ENCODE measurements around the gene PRKAB1. TPM values are rescaled to one million over a fixed set of nuclear protein-coding genes. Genes with fewer than 3 reads are reported as not detected.
A peak's percentile ranks its signal among the peaks of the same experiment; 100 is the strongest.

The PRKAB1 gene
- total and polyA plus RNA-seq, 11 donors: 6.5 to 19.1 (median 10.3) TPM

DNA sequence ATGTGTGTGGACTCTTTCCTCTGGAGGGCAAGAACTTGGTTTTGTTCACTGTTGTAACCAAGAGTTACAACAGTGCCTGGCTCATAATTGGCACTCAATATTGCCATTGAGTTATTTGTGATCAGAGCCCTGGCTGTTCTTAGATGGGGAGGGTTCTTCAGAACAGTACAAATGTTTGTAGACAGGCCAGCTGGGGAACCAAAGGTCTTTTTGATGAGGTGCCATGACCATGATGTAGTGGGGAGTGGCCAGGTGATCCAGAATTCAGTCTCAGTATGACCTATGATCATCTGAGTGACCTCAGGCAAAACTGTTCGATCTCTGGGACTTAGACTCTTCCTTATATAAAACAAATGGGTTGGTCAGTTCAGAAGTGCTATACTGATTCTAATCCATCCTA, 3.3 kb upstream of the PRKAB1 start:
- intact Hi-C loops (cut with DNase I): loop anchor here in 7 of 10 donors (5.0 to 10.0 kb wide), 5 partner anchors 53 to 240 kb away; no protein-coding TSS in a partner anchor
- ATAC-seq (no peak), DNase-seq (no peak)
- peaks cover 4 to 32% (median 19%) of the 10 kb centered on the region in 12 donors for H3K4me1 ChIP-seq
- H3K4me3 ChIP-seq: no peak overlapping the region
- no peaks in the 10 kb centered on the region for H3K27me3 ChIP-seq
- no peaks in the 10 kb centered on the region for H3K36me3 ChIP-seq
- WGBS, 4 donors: 86 to 95% (median 90%) methylated on average over 1 of the region's 1 CpG
- no peak for TF ChIP-seq POLR2A (IDR thresholded peaks at IDR 0.05)
- TF ChIP-seq, protein P1, sequence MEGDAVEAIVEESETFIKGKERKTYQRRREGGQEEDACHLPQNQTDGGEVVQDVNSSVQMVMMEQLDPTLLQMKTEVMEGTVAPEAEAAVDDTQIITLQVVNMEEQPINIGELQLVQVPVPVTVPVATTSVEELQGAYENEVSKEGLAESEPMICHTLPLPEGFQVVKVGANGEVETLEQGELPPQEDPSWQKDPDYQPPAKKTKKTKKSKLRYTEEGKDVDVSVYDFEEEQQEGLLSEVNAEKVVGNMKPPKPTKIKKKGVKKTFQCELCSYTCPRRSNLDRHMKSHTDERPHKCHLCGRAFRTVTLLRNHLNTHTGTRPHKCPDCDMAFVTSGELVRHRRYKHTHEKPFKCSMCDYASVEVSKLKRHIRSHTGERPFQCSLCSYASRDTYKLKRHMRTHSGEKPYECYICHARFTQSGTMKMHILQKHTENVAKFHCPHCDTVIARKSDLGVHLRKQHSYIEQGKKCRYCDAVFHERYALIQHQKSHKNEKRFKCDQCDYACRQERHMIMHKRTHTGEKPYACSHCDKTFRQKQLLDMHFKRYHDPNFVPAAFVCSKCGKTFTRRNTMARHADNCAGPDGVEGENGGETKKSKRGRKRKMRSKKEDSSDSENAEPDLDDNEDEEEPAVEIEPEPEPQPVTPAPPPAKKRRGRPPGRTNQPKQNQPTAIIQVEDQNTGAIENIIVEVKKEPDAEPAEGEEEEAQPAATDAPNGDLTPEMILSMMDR (IDR thresholded peaks at IDR 0.05): no peak
- H3K9me3 ChIP-seq: no peaks in the 10 kb centered on the region
- H3K27ac ChIP-seq: no peak overlapping the region

DNA sequence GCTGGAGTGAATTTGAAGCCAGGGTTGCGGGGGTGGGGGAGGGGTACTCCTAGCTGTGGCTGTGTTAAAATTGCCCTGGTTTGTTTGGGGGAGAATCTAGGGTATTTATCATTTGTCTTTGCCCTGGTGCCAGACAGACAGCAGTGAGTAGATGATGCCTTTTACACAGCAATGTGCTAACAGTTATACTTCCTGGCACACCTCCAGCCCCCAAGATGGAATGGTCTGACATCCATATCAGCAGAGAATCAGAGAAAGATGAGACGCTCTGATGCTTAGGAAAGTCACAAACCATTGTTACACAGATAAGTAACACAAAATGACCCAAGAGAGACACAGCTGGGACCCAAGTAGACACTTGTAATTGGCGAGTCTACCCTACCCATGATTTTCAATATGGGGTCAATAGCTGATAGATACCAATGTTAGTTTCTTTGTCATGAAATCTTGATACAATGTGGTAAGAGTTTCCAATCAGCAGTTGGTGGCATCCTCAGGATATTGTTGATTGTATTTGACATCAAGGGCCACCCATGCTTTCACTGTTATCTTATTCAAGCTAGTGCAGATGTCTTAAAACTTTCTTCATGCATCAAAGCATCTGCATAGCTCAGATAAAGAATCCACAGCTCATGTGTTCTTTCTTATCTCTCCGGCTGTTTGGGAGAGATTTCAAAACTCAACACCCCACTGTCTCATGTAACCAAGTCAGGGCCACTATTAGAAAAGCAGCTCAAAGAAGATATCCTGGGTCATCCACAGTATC, 2.6 kb upstream of the PRKAB1 start:
- no peak for ATAC-seq
- intact Hi-C loops (cut with DNase I): loop anchor here in 4 of 10 donors (5.0 to 10.0 kb wide), 5 partner anchors 52 to 239 kb away; no protein-coding TSS in a partner anchor
- H3K27ac ChIP-seq: peak overlapping the region in 1 of 12 donors; percentile 75
- no peak for TF ChIP-seq POLR2A (IDR thresholded peaks at IDR 0.05)
- TF ChIP-seq, protein P1 (IDR thresholded peaks at IDR 0.05): no peak
- peaks cover 0 to 4% (median 0%) of the 10 kb centered on the region in 9 donors for H3K36me3 ChIP-seq
- peaks cover 4 to 37% (median 24%) of the 10 kb centered on the region in 12 donors for H3K4me1 ChIP-seq
- H3K4me3 ChIP-seq: no peak overlapping the region
- DNase-seq: no peak
- H3K9me3 ChIP-seq: no peaks in the 10 kb centered on the region
- H3K27me3 ChIP-seq: no peaks in the 10 kb centered on the region
- WGBS, 4 donors: 64 to 78% (median 66%) methylated on average over 4 of the region's 4 CpGs

DNA sequence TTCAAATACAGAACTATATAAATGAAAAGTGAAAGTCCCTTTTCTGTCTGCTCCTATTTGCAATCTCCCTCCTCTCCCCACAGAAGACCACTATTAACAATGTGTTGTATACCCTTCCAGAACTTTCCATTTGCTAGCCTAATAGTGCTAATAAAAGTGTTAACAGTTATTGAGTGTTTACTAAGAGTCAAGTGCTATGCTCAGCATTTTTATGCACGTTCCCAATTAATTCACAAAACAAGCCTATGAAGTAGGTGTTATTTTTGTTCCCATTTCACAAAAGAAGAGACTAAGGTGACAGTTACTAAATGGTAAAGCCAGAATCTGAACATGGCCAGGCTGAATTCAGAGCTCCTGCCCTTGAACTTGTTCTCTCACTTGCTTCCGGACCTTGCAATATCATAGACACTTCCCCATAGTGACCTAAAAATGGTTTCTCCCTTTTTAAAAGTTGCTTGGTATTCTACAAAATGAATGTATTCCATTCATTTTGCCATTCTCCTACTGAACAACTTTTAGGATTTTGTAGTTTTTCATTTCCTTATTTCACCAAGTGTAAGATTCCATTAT, 1.6 kb upstream of the PRKAB1 start:
- 62 to 75% (median 65%) methylated on average over 2 of the region's 2 CpGs for WGBS, 4 donors
- H3K4me1 ChIP-seq: peaks cover 4 to 41% (median 26%) of the 10 kb centered on the region in 12 donors
- ATAC-seq (no peak), DNase-seq (no peak)
- no peaks in the 10 kb centered on the region for H3K27me3 ChIP-seq
- TF ChIP-seq POLR2A (IDR thresholded peaks at IDR 0.05): no peak
- TF ChIP-seq, protein P1 (IDR thresholded peaks at IDR 0.05): no peak
- H3K27ac ChIP-seq: peak overlapping the region in 2 of 12 donors; percentile 37 to 75
- H3K9me3 ChIP-seq: no peaks in the 10 kb centered on the region
- intact Hi-C loops (cut with DNase I): loop anchor here in 5 of 10 donors (2.0 to 10.0 kb wide), 6 partner anchors 51 to 238 kb away; no protein-coding TSS in a partner anchor
- peaks cover 0 to 10% (median 4%) of the 10 kb centered on the region in 9 donors for H3K36me3 ChIP-seq
- peak overlapping the region in 2 of 12 donors; percentile 79 to 99 for H3K4me3 ChIP-seq

Measured in heart left ventricle (tissue), 16 donors.